Right forelimb (tissue), 1 donor: ENCODE measurements around the gene DBNL.
A peak's percentile ranks its signal among the peaks of the same experiment; 100 is the strongest.

Source experiments
- DNase-seq: peaks from one replicate; pipeline ENCODE4 v3.0.0-alpha.2; 2018

Gene DBNL

GRCh38 chr7:44043902-44044301, 600 bp upstream of the DBNL start:
- DNase-seq, result no peak

- DNase-seq, result no peak
These were observed 918 bp downstream of the DBNL start for GRCh38 chr7:44045226-44046014.

GRCh38 chr7:44046321-44047061, 2.0 kb downstream of the DBNL start:
- DNase-seq, result no peak

DNA sequence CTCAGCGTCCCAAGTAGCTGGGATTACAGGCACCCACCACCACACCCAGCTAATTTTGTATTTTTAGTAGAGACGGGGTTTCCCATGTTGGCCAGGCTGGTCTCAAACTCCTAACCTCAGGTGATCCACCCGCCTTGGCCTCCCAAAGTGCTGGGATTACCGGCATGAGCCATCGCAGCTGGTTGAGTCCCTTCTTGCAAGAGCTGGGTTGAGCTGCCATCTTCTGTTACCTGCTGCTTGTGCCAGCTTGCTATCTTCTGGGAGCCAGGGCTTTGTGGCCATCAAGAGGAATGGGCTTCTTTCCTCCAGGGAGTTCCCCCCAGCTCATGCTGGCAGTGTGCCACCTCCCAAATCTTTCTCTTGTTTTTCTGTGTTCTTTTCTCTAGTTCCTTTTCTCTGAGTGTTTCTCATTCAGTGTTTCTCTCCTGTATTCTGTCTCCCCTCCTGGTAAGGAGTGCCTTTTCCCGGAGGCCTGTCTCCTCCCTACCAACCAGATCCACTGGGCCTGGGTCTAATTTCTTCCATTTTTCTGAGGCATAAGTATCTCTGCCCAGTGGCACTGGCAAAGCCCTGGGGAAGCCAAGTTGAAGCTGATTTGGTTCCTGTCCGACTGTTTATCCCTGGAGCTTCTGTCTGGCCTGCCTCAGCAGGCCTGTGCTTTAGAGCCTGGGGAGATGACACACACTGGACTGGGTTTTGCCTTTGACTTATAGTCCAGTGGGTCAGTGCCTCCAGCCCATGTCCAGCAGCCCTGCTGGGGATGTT, 3.7 kb downstream of the DBNL start:
- DNase-seq, result no peak

DNA sequence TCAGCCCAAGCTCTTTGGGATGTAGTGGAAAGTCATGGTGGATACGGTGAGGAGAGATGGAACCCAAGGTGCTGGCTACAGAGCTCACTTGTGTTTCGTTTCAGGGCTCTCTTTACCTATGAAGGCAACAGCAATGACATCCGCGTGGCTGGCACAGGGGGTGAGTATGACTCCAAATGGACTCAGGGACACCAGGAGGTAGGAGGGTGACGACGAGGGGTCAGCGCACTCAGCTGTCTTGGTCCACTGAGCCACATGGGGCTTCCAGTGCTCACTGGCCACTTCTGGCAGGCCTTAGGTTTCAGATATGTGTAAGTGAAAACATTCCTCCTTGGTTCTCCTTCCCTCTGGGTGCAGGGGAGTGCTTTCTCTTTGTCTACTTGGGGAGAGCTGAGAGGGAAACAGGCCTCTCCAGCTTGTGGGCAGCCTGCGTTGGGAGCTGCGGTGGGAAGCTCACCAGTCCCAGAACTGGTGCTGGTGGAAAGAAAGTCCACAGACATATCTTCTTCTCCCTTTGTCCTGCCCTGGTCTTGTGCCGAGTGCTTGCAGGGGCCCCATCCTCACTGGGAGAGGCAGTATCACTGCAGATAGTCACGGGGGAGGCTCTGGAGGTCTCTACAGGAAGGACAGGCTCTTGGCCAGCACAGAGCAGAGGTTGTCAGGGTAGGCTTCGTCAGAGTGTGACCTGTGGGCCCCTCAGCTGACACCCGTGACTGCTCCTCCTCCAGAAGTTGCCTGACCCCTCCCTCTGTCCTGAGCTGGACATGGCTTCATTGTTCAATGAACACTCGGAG, 5.8 kb downstream of the DBNL start:
- no peak for DNase-seq

- DNase-seq, result no peak
These were observed 6.5 kb downstream of the DBNL start for GRCh38 chr7:44050915-44051560.

DNA sequence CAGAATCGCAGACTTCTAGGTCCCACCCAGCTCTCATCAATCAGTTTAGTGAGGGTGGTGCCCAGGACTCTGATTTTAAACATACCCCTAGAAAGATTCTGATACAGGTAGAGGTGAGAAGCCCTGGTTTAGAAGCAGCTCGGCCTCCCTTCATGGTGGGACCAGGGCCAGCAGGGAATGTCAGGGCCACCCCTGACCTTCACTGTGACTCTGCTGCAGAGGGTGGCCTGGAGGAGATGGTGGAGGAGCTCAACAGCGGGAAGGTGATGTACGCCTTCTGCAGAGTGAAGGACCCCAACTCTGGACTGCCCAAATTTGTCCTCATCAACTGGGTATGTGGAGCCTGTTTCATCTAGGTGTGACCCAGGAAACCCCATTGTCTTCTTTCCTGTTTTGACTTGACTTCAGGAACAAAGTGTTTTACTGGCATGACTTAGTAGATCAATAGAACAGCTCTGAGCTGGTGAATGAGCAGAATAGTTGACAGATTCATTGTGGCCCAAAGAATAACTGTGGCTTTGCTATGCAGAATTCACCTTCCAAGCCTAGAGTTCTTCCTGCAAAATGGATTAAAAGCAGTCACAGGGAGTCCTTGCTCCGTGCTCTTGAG, 7.2 kb downstream of the DBNL start:
- DNase-seq, result no peak

DNA sequence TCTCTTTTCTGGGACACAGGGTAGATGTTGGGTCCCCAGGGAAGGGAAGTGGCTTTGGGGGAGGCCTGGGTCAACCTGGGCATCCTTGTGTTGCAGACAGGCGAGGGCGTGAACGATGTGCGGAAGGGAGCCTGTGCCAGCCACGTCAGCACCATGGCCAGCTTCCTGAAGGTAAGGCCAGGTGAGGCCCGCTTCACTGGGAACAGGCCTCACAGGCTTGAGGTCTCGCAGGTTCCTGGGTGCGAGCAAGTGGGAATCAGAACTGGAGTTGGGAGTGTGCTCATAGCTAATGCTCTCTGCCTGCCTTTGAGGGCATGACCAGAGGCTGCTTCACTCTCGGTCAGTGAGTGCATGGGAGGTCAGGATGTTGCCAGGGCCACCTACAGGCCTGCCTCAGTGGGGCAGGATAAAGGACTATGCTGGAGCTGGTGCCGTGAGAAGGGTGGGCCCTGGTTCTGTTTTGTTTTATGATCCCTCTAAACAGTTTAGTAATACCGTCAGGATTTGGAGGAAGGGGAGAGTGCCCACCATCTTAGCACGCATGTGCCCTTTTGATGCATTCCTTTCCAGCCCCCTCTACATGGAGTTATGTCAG, 8.4 kb downstream of the DBNL start:
- DNase-seq, result no peak

- no peak for DNase-seq
These were observed 12.2 kb downstream of the DBNL start for GRCh38 chr7:44056681-44057080.

- no peak for DNase-seq
These were observed 12.8 kb downstream of the DBNL start for GRCh38 chr7:44057181-44057848.

DNA sequence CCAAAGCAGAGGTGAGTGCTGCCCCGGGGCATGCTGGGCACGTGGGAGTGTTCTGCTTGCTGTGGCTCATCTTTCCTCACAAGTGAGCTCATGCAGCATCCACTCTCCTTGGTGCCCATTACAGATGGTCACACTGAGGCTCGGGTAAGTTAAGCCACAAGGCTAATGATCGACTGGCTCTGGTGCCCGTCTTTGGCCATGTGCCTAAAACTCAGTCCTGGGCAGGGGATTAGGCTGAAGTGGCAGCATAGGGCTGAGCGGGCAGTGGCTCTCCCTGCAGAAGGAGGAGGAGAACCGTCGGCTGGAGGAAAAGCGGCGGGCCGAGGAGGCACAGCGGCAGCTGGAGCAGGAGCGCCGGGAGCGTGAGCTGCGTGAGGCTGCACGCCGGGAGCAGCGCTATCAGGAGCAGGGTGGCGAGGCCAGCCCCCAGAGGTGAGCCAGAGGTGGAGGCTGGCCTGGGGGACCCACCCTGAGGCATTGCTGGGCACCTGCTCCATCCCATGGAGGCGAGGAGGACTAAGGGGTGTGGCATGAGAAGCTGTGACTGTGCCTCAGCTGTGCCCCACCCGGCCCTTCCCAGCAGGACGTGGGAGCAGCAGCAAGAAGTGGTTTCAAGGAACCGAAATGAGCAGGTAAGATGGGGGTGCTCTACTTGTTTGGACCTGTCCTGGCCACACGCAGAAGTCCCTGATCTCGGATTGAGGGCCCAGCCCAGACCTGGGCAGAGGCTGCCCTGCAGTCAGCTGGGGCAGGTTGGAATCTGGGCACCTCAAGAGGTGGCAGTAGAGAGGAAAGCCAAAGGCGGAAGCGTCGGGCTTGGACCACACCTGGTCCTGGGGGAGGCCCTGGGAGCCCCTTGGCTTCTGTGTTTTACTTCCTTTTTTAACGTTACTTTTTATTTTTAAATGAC, 13.6 kb downstream of the DBNL start:
- DNase-seq, result no peak

- DNase-seq, result no peak
These were observed 14.3 kb downstream of the DBNL start for GRCh38 chr7:44058759-44059218.

- DNase-seq, result peak; percentile 41
These were observed 15.0 kb downstream of the DBNL start for GRCh38 chr7:44059219-44060090.

DNA sequence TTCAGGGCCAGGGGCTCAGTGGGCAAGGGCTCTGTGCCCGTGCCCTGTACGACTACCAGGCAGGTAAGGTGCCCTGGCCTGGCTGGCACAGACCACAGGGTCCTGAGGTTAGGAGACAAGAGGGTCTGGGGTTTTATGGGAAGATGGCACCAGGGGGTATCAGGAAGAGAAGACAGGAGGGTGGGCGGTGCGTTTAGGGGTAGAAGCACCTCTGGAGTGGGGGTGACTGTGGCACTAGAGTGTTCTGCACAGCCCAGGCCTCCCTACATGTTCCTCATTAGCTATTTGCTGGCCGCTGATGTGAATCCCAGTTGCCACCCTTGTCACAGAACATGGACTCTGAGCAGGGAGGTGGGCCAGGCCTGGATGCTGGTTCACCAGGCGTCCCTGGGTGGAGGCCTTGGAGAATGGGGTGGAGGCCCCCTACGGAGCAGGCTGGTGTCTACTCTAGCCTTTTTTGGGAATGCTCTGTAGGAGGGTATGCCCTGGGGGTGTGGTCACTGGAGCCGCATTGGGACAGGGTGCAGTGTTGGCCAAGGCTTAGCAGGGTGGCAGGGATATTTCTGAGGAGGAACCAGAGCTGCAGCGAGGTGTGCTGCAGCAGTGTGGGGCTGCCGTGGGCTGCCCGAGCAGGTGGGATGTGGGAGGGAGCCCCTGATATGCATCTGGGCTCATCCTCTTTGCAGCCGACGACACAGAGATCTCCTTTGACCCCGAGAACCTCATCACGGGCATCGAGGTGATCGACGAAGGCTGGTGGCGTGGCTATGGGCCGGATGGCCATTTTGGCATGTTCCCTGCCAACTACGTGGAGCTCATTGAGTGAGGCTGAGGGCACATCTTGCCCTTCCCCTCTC, 15.8 kb downstream of the DBNL start:
- no peak for DNase-seq

GRCh38 chr7:44060948-44061644, 16.6 kb downstream of the DBNL start:
- peak; percentile 34 for DNase-seq

- DNase-seq, result no peak
These were observed 17.2 kb downstream of the DBNL start for GRCh38 chr7:44061645-44062179.
